Fibroblast of lung (primary cell): ENCODE data around the gene FBL.
"Not testable (repeated sequence)": the region's sequence is repeated elsewhere in the genome, so short reads cannot be mapped to it uniquely, and the experiment has no call there.

Source experiments
- CTCF ChIP-seq, 2 donors: IDR thresholded peaks in 1 of 2; conservative IDR thresholded peaks in 1 of 2; 1 replicate in 1 of 2; 2 replicates in 1 of 2; pipeline ENCODE4 v1.5.1; 2011 to 2012; ENCODE audit warnings: low read length in 2 of 2, control low read depth in 1 of 2, inconsistent platforms in 1 of 2, low read depth in 1 of 2, mild to moderate bottlenecking in 1 of 2
- EZH2 ChIP-seq: IDR thresholded peaks from 2 replicates; pipeline ENCODE4 v1.5.1; 2012; ENCODE audit warnings: low read length, control low read depth, mild to moderate bottlenecking; ENCODE audit errors: missing control alignments

GRCh38 chr19:39889872-39890754, 43.9 kb upstream of the FBL start:
- not testable (repeated sequence) for TF ChIP-seq CTCF (conservative IDR thresholded peaks at IDR 0.05 in 1 of 2, IDR thresholded peaks at IDR 0.05 in 1 of 2; ENCODE audit: low read depth in 1 of 2, low read length in 2 of 2); EZH2
